Thyroid gland (tissue), 4 donors: ENCODE results near the gene CDH2. TPM values are rescaled to one million over a fixed set of nuclear protein-coding genes. Genes with fewer than 3 reads are reported as not detected.

ENCODE experiments used
- DNase-seq, 2 donors: peaks; one replicate each; pipeline ENCODE4 v3.0.0-alpha.2; 2019
- H3K27ac ChIP-seq, 3 donors: fragments of 200-600 bp; sonication (generic); 1 replicate in 2 of 3; 2 replicates in 1 of 3; pipeline ENCODE4 v1.5.1; 2016 to 2019; ENCODE audit warnings: mild to moderate bottlenecking in 1 of 3, moderate library complexity in 1 of 3
- H3K27me3 ChIP-seq: fragments of 200-600 bp; sonication (generic); one replicate; pipeline ENCODE4 v1.5.1; 2019
- H3K36me3 ChIP-seq, 2 donors: fragments of 200-600 bp; sonication (generic); one replicate each; pipeline ENCODE4 v1.5.1; 2016 to 2019
- H3K4me1 ChIP-seq, 2 donors: fragments of 200-600 bp; sonication (generic); one replicate each; pipeline ENCODE4 v1.5.1; 2017 to 2019
- H3K4me3 ChIP-seq, 3 donors: fragments of 200-600 bp; sonication (generic); replicated peaks in 1 of 3; 1 replicate in 2 of 3; 2 replicates in 1 of 3; pipeline ENCODE4 v1.5.1; 2016; ENCODE audit warnings: mild to moderate bottlenecking in 1 of 3
- H3K9me3 ChIP-seq: fragments of 200-600 bp; sonication (generic); one replicate; pipeline ENCODE4 v1.5.1; 2017
- POLR2A ChIP-seq, 2 donors: fragments of 450-650 bp; IDR thresholded peaks; one replicate each; pipeline ENCODE4 v1.6.1; 2017; ENCODE audit warnings: antibody characterized with exemption in 2 of 2, mild to moderate bottlenecking in 2 of 2, moderate library complexity in 1 of 2
- WGBS, 2 donors: methylation state at CpG; one replicate each; pipeline ENCODE4 v1.1.5; 2017; 5-methylcytosine and 5-hydroxymethylcytosine counted together
- intact Hi-C: fragments of 100-400 bp; cut with DNase I; formaldehyde crosslinking; loops from one replicate; pipeline ENCODE4 v1.15.1; 2023
- total RNA-seq, 4 donors: library from RNA; depleted of rRNA; stranded (reverse); fragments of >200 nt; gene quantifications; one replicate each; pipeline ENCODE4 v1.2.3, GENCODE V29; 2016
- TF ChIP-seq, protein P1 (sequence below), 6 experiments: fragments of 200-600 bp in 3 of 6; fragments of 450-650 bp in 3 of 6; sonication (generic) in 3 of 6; IDR thresholded peaks; one replicate each; pipeline ENCODE4 v1.5.1; 2016 to 2019; ENCODE audit warnings: antibody characterized with exemption in 6 of 6, mild to moderate bottlenecking in 2 of 6, inconsistent platforms in 1 of 6, moderate library complexity in 1 of 6

The CDH2 gene
- total RNA-seq, 4 donors from 2014 or later: 0.78 to 7.9 (median 3.3) TPM

DNA sequence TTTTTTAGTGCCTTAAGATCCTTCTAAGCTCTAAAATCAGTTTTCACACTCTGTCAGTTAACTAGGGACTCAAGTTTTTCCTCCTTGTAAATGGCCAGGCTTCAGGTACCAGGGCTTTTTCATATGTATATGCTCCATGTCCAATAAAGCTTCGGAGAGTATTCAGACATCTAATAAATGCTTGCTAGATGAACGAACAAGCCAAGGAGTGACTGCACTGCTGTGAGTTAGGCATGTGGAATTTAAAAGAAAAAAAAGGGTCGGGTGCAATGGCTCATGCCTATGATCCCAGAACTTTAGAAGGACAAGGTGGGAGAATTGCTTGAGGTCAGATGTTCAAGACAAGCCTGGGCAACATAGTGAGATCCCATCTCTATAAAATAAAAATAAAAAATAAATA lies 81.9 kb downstream of the CDH2 start:
- WGBS, 2 donors: 90 to 96% methylated on average over 3 of the region's 3 CpGs

DNA sequence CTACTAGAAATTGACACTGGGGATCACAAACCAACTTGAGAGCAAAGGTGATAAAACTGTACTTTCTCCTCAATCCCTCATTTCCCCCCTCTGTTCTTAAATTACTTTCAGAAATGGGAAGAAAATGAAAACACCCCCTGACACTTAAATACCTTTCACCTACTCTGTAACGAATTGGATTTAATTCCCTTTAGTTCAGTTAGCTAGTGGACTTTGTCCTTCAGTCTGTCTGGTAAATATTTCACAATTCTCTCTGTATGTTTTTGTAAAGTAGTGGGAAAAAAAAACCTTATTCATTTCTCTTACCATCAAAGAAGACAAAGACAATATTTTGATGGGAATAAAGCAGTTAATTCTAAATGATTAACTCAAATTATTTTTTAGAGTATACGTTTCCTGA lies 85.7 kb downstream of the CDH2 start:
- intact Hi-C loops: no loop called here
- WGBS, 2 donors: 64 to 73% methylated on average over 2 of the region's 2 CpGs

More for the DNA sequence above, 81.9 kb downstream of the CDH2 start:
- Histone ChIP-seq H3K9me3 (no peaks in the 10 kb centered on the region), H3K4me3 (no peak overlapping the region), H3K4me1 (no peaks in the 10 kb centered on the region), H3K27ac (no peak overlapping the region), H3K27me3 (no peaks in the 10 kb centered on the region), H3K36me3 (no peaks in the 10 kb centered on the region)
- DNase-seq: no peak
- intact Hi-C loops: no loop called here
- TF ChIP-seq, protein P1, sequence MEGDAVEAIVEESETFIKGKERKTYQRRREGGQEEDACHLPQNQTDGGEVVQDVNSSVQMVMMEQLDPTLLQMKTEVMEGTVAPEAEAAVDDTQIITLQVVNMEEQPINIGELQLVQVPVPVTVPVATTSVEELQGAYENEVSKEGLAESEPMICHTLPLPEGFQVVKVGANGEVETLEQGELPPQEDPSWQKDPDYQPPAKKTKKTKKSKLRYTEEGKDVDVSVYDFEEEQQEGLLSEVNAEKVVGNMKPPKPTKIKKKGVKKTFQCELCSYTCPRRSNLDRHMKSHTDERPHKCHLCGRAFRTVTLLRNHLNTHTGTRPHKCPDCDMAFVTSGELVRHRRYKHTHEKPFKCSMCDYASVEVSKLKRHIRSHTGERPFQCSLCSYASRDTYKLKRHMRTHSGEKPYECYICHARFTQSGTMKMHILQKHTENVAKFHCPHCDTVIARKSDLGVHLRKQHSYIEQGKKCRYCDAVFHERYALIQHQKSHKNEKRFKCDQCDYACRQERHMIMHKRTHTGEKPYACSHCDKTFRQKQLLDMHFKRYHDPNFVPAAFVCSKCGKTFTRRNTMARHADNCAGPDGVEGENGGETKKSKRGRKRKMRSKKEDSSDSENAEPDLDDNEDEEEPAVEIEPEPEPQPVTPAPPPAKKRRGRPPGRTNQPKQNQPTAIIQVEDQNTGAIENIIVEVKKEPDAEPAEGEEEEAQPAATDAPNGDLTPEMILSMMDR (IDR thresholded peaks at IDR 0.05): no peak
- TF ChIP-seq POLR2A (IDR thresholded peaks at IDR 0.05): no peak

DNA sequence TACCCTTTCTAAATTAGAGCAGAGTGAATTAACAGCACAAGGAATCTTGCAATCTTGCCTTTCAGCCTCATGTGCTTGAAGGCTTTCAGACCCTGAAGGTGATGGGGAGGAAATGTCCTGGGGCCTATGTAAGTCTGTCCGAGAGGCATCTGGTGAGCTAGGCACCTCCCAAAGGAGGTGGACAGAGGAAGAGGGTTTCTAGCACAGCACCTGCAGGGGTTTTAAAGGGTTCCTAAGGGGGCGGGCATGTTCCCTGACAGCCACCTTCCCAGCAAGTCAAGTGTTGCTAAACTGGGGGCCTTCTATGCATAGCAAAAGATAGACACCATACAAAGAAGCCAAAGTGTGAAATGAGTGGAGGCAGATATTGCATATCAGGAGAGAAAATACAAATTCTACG lies 88.5 kb downstream of the CDH2 start:
- Histone ChIP-seq H3K9me3 (no peaks in the 10 kb centered on the region), H3K4me1 (peaks cover 10 to 18% of the 10 kb centered on the region in 2 donors), H3K27me3 (no peaks in the 10 kb centered on the region), H3K4me3 (no peak overlapping the region), H3K27ac (no peak overlapping the region), H3K36me3 (no peaks in the 10 kb centered on the region)
- TF ChIP-seq, protein P1 (IDR thresholded peaks at IDR 0.05): no peak
- TF ChIP-seq POLR2A (IDR thresholded peaks at IDR 0.05): no peak
- intact Hi-C loops: no loop called here
- WGBS, 2 donors: 90 to 96% methylated on average over 3 of the region's 3 CpGs
- no peak for DNase-seq

More for the DNA sequence above, 85.7 kb downstream of the CDH2 start:
- Histone ChIP-seq H3K4me3 (no peak overlapping the region), H3K4me1 (peaks cover 10 to 18% of the 10 kb centered on the region in 2 donors), H3K9me3 (no peaks in the 10 kb centered on the region), H3K27me3 (no peaks in the 10 kb centered on the region), H3K27ac (no peak overlapping the region), H3K36me3 (no peaks in the 10 kb centered on the region)
- DNase-seq: no peak
- no peak for TF ChIP-seq POLR2A (IDR thresholded peaks at IDR 0.05)
- TF ChIP-seq, protein P1 (IDR thresholded peaks at IDR 0.05): no peak

DNA sequence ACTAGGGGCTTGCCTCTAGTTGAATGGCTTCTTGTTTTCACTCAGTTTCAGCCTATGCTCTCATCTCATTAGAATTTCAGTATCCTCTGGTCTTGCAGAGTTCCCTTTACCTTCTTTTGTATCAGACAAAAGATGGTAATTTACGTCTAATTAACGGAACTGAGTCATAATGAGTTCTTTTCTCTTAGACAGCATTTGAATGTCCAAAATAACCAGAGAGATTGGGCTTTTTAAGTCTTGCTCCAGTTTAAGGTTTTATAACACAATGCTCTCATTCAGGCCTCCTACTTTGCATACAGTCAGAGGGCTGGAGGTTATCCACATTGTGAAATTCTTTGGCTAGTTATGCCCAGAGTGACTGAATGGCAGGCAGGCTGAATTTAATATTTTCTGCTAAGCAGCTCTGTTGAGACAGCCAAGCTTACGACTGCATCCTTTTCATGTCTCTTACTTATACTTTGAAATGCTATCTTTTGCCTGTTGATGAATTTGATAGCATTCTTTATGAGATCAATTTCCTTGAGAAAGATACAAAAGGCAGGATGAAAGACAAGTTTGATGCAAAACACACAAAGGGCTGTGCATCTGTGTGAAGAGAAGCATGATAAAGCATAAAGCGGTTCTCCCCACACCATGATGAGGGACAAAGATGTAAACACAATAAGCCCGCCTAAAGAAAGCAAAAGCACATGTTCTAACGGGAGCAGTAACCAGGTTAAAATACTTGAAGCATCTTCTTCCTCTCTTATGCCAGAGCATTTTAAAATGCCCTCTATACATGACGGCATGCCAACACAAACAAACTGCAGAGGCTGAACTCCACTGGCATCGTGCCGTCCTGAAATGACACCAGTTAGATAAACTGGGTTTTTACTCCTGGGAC lies 90.0 kb downstream of the CDH2 start:
- no peak overlapping the region for H3K4me3 ChIP-seq
- DNase-seq: peak; percentile 40 to 54
- H3K9me3 ChIP-seq: no peaks in the 10 kb centered on the region
- no peak overlapping the region for H3K27ac ChIP-seq
- intact Hi-C loops: no loop called here
- TF ChIP-seq, protein P1 (IDR thresholded peaks at IDR 0.05): no peak
- no peak for TF ChIP-seq POLR2A (IDR thresholded peaks at IDR 0.05)
- H3K27me3 ChIP-seq: no peaks in the 10 kb centered on the region
- WGBS, 2 donors: 37 to 38% methylated on average over 9 of the region's 9 CpGs
- H3K4me1 ChIP-seq: peaks cover 10 to 18% of the 10 kb centered on the region in 2 donors
- H3K36me3 ChIP-seq: no peaks in the 10 kb centered on the region

DNA sequence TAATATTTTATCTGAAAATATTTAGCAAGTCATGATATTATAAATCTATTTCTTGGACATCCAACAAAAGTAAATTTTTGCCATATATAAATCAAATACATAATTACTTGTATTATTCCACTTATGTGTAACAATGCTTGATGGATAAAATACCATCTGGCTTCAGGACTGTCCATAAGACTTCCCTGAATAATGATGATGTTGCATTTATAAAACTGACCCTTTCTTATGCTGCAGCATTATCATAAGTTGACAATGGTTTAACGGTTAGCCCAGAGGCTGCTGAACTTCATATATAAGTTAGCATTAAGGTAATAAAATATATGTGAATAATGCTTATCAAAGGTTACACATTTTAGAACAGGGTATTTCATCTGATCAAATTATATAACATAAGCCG lies 95.4 kb downstream of the CDH2 start:
- no peak for DNase-seq
- 85 to 92% methylated on average over 2 of the region's 2 CpGs for WGBS, 2 donors
- no peak overlapping the region for H3K4me3 ChIP-seq

More for the DNA sequence above, 95.4 kb downstream of the CDH2 start:
- Histone ChIP-seq H3K27ac (no peak overlapping the region), H3K4me1 (no peaks in the 10 kb centered on the region), H3K27me3 (no peaks in the 10 kb centered on the region), H3K9me3 (no peaks in the 10 kb centered on the region), H3K36me3 (no peaks in the 10 kb centered on the region)
- intact Hi-C loops: no loop called here
- no peak for TF ChIP-seq POLR2A (IDR thresholded peaks at IDR 0.05)
- TF ChIP-seq, protein P1 (IDR thresholded peaks at IDR 0.05): no peak
